SK-N-SH (cell line): ENCODE measurements around the gene SDCCAG8. TPM values are rescaled to one million over a fixed set of nuclear protein-coding genes. Genes with fewer than 3 reads are reported as not detected.

Source experiments
- CTCF ChIA-PET: fragments of 300-600, 350-600 bp; formaldehyde crosslinking; extraction: SDS; loops from one replicate; lab custom pipeline; 2021; lab: Yijun Ruan, JAX
- POLR2A ChIA-PET: fragments of 350-600 bp; sonication (Branson Sonifier 250); formaldehyde crosslinking; extraction: SDS; loops from one replicate; lab custom pipeline; 2020; ENCODE audit warnings: antibody characterized with exemption, inconsistent platforms; lab: Yijun Ruan, JAX
- DNase-seq: peaks from one replicate; pipeline ENCODE4 v3.0.0; 2012
- H2AFZ ChIP-seq: fragments of 200-600 bp; sonication (generic); 2 replicates; pipeline ENCODE4 v1.8.1; 2016; ENCODE audit warnings: antibody characterized with exemption, mild to moderate bottlenecking, low read depth
- H3F3A ChIP-seq: fragments of 200-600 bp; sonication (generic); replicated peaks from 2 replicates; pipeline ENCODE3; 2016; ENCODE audit warnings: antibody characterized with exemption, mild to moderate bottlenecking; ENCODE audit not compliant: insufficient read depth
- H3K27ac ChIP-seq, 2 experiments: fragments of 200-500 bp in 1 of 2; fragments of 200-600 bp in 1 of 2; sonication (Bioruptor generic) in 1 of 2; sonication (generic), shearing (Covaris generic) in 1 of 2; 2 replicates each; pipeline versions ENCODE4 v1.5.1 to v1.6.1; 2014 to 2016; ENCODE audit warnings: low read depth in 2 of 2, inconsistent platforms in 1 of 2, low read length in 1 of 2, mild to moderate bottlenecking in 1 of 2, mixed read lengths in 1 of 2
- H3K27me3 ChIP-seq: fragments of 200-600 bp; sonication (generic), shearing (Covaris generic); 2 replicates; pipeline ENCODE4 v1.6.1; 2016; ENCODE audit warnings: mixed run types; ENCODE audit not compliant: insufficient read depth
- H3K36me3 ChIP-seq, 2 experiments: fragments of 200-500 bp in 1 of 2; fragments of 200-600 bp in 1 of 2; sonication (Bioruptor generic) in 1 of 2; sonication (generic) in 1 of 2; replicated peaks in 1 of 2; 2 replicates each; pipeline versions ENCODE3 to v1.5.1; 2014 to 2016; ENCODE audit warnings: low read length in 1 of 2, mild to moderate bottlenecking in 1 of 2; ENCODE audit not compliant: insufficient read depth in 2 of 2, control insufficient read depth in 1 of 2
- H3K4me1 ChIP-seq, 2 experiments: fragments of 200-500 bp in 1 of 2; fragments of 200-600 bp in 1 of 2; sonication (Bioruptor generic) in 1 of 2; sonication (generic), shearing (Covaris generic) in 1 of 2; 2 replicates each; pipeline versions ENCODE4 v1.5.1 to v1.6.1; 2014 to 2016; ENCODE audit warnings: low read depth in 1 of 2, low read length in 1 of 2, mixed run types in 1 of 2; ENCODE audit not compliant: insufficient read depth in 2 of 2, control insufficient read depth in 1 of 2
- H3K4me2 ChIP-seq: fragments of 200-600 bp; sonication (generic), shearing (Covaris generic); 2 replicates; pipeline ENCODE4 v1.6.1; 2017; ENCODE audit warnings: mixed run types
- H3K4me3 ChIP-seq, 2 experiments: fragments of 200-500 bp in 1 of 2; fragments of 200-600 bp in 1 of 2; sonication (Bioruptor generic) in 1 of 2; sonication (generic), shearing (Covaris generic) in 1 of 2; 2 replicates each; pipeline versions ENCODE4 v1.5.1 to v1.8.1; 2014 to 2016; ENCODE audit warnings: low read depth in 2 of 2, inconsistent platforms in 1 of 2, low read length in 1 of 2, mild to moderate bottlenecking in 1 of 2, mixed read lengths in 1 of 2, moderate library complexity in 1 of 2
- H3K79me2 ChIP-seq: fragments of 200-600 bp; sonication (generic); 2 replicates; pipeline ENCODE4 v1.8.1; 2017; ENCODE audit warnings: mild to moderate bottlenecking; ENCODE audit not compliant: insufficient read depth
- H3K9ac ChIP-seq: fragments of 200-600 bp; sonication (generic); 2 replicates; pipeline ENCODE4 v1.6.1; 2017; ENCODE audit warnings: mixed run types
- H3K9me2 ChIP-seq: fragments of 200-600 bp; sonication (generic); 2 replicates; pipeline ENCODE4 v1.6.1; 2017; ENCODE audit warnings: mixed run types
- H3K9me3 ChIP-seq: fragments of 200-600 bp; sonication (generic); 2 replicates; pipeline ENCODE4 v1.6.1; 2017; ENCODE audit warnings: mixed run types, mild to moderate bottlenecking, moderate library complexity
- H4K20me1 ChIP-seq: fragments of 200-600 bp; sonication (generic); 2 replicates; pipeline ENCODE4 v1.6.1; 2017; ENCODE audit warnings: mild to moderate bottlenecking, mixed run types; ENCODE audit not compliant: insufficient read depth
- CHD2 ChIP-seq: fragments of 150-350 bp; IDR thresholded peaks from 2 replicates; pipeline ENCODE4 v1.6.1; 2018; ENCODE audit warnings: low read length; ENCODE audit not compliant: partially characterized antibody
- EP300 ChIP-seq, 2 experiments: IDR thresholded peaks; 2 replicates each; pipeline versions ENCODE4 v1.4.0 to v1.6.1; 2012; ENCODE audit warnings: borderline replicate concordance in 1 of 2, low read depth in 1 of 2, low read length in 1 of 2
- EZH2phosphoT487 ChIP-seq: fragments of 200-600 bp; sonication (generic); IDR thresholded peaks from 2 replicates; pipeline ENCODE4 v1.6.1; 2017; ENCODE audit warnings: low read depth, mixed run types, mild to moderate bottlenecking, antibody characterized with exemption, moderate library complexity, borderline replicate concordance
- FOSL2 ChIP-seq: IDR thresholded peaks from 2 replicates; pipeline ENCODE4 v1.4.0; 2012; ENCODE audit warnings: low read depth, mild to moderate bottlenecking, moderate library complexity, borderline replicate concordance
- FOXJ3 ChIP-seq: sonication (generic); formaldehyde crosslinking; IDR thresholded peaks from 2 replicates; pipeline ENCODE4 v1.5.1; 2020; ENCODE audit warnings: mild to moderate bottlenecking, missing genetic modification reagents
- FOXM1 ChIP-seq: IDR thresholded peaks from 2 replicates; pipeline ENCODE4 v1.4.0; 2012; ENCODE audit warnings: low read depth, mild to moderate bottlenecking
- GATA2 ChIP-seq: sonication (generic); formaldehyde crosslinking; IDR thresholded peaks from 2 replicates; pipeline ENCODE4 v1.5.0; 2020; ENCODE audit warnings: mild to moderate bottlenecking, missing genetic modification reagents
- MEF2A ChIP-seq: IDR thresholded peaks from 2 replicates; pipeline ENCODE4 v1.4.0; 2012; ENCODE audit warnings: low read depth, borderline replicate concordance
- PBX3 ChIP-seq: IDR thresholded peaks from 2 replicates; pipeline ENCODE4; 2012
- POLR2AphosphoS5 ChIP-seq: IDR thresholded peaks from 2 replicates; pipeline ENCODE4 v1.6.1; 2012; ENCODE audit warnings: low read depth, low read length
- RCOR1 ChIP-seq: fragments of 150-350 bp; IDR thresholded peaks from 2 replicates; pipeline ENCODE4 v1.6.1; 2017; ENCODE audit warnings: antibody characterized with exemption, low read length
- REST ChIP-seq: IDR thresholded peaks from 2 replicates; pipeline ENCODE4 v1.6.1; 2012; ENCODE audit warnings: mild to moderate bottlenecking, low read depth, low read length, moderate library complexity
- RFX5 ChIP-seq: IDR thresholded peaks from 2 replicates; pipeline ENCODE4 v1.6.1; 2012; ENCODE audit warnings: mild to moderate bottlenecking, improper control_type of control experiment, low read length
- RXRA ChIP-seq: IDR thresholded peaks from 2 replicates; pipeline ENCODE4 v1.4.0; 2012; ENCODE audit warnings: low read depth, mild to moderate bottlenecking, borderline replicate concordance
- TCF12 ChIP-seq: IDR thresholded peaks from 2 replicates; pipeline ENCODE4 v1.4.0; 2012
- TEAD4 ChIP-seq: IDR thresholded peaks from 2 replicates; pipeline ENCODE4 v1.4.0; 2012; ENCODE audit warnings: mild to moderate bottlenecking, borderline replicate concordance; ENCODE audit not compliant: insufficient read depth
- USF2 ChIP-seq: fragments of 150-350 bp; IDR thresholded peaks from 2 replicates; pipeline ENCODE4 v1.6.1; 2017; ENCODE audit warnings: antibody characterized with exemption, low read length, low read depth, borderline replicate concordance
- ZBTB33 ChIP-seq: IDR thresholded peaks from 2 replicates; pipeline ENCODE4 v1.4.0; 2012; ENCODE audit warnings: low read depth, borderline replicate concordance
- WGBS: methylation state at CpG from one replicate; pipeline ENCODE4 v1.1.6; 2017; ENCODE audit warnings: low lambda C conversion rate; 5-methylcytosine and 5-hydroxymethylcytosine counted together
- polyA plus RNA-seq, 3 experiments: library from polyadenylated mRNA; depleted of rRNA; stranded (reverse); fragments of >200 nt; gene quantifications; 2 replicates each; pipeline ENCODE4 v1.2.3, GENCODE V29; 2012

Gene SDCCAG8
- polyA plus RNA-seq, 1 of the 3 experiments (the other 2 are of a cell fraction) = 22.7 TPM

GRCh38 chr1:243438146-243438545 is 182.3 kb downstream of the SDCCAG8 start:
- Histone ChIP-seq H3K9me2 (no peaks in the 10 kb centered on the region), H3K36me3 (no peaks in the 10 kb centered on the region), H3K9me3 (no peaks in the 10 kb centered on the region), H3K4me3 (no peak overlapping the region), H3K4me2 (no peak overlapping the region), H4K20me1 (no peaks in the 10 kb centered on the region), H3F3A (no peaks in the 10 kb centered on the region), H3K27ac (no peak overlapping the region), H3K79me2 (no peaks in the 10 kb centered on the region), H3K27me3 (no peaks in the 10 kb centered on the region), H3K4me1 (peaks cover 7 to 16% of the 10 kb centered on the region in 2 experiments), H3K9ac (no peak overlapping the region), H2AFZ (no peak overlapping the region)
- ChIA-PET CTCF (no interaction called here), POLR2A (no interaction called here)
- 90% methylated on average over 3 of the region's 3 CpGs for WGBS
- TF ChIP-seq RCOR1 (no peak), FOSL2 (no peak), TCF12 (no peak), RXRA (no peak), RFX5 (no peak), POLR2AphosphoS5 (no peak), FOXJ3 (CRISPR knock-in tag) (no peak), REST (no peak), TEAD4 (no peak), MEF2A (no peak), GATA2 (CRISPR knock-in tag) (no peak), ZBTB33 (no peak), USF2 (no peak), CHD2 (no peak), EP300 (IDR thresholded peaks at IDR 0.05; ENCODE audit: borderline replicate concordance in 1 of 2, low read depth in 1 of 2, low read length in 1 of 2) (no peak), EZH2phosphoT487 (no peak), FOXM1 (no peak), PBX3 (no peak)
- no peak for DNase-seq
